Fibroblast of villous mesenchyme (primary cell): ENCODE results near the gene ZNF646. TPM values are rescaled to one million over a fixed set of nuclear protein-coding genes. Genes with fewer than 3 reads are reported as not detected.
A peak's percentile ranks its signal among the peaks of the same experiment; 100 is the strongest.

Experiments used
- DNase-seq: peaks from one replicate; pipeline ENCODE4 v3.0.0-alpha.2; 2010; ENCODE audit warnings: low read depth
- H3K4me3 ChIP-seq: 2 replicates; pipeline ENCODE4 v1.5.1; 2011; ENCODE audit warnings: low read depth, mild to moderate bottlenecking, low read length
- total RNA-seq: library from RNA; depleted of rRNA; stranded (reverse); fragments of >200 nt; gene quantifications from 2 replicates; pipeline ENCODE4 v1.2.3, GENCODE V29; 2012
- TF ChIP-seq, protein P1 (sequence below): IDR thresholded peaks from 2 replicates; pipeline ENCODE4 v1.5.1; 2012; ENCODE audit warnings: low read depth, mild to moderate bottlenecking, low read length; ENCODE audit not compliant: insufficient read depth

Gene ZNF646
- total RNA-seq, 1 donor = 13.4 TPM

GRCh38 chr16:31113121-31114120 is 39.2 kb downstream of the ZNF646 start:
- no peak for DNase-seq
- TF ChIP-seq, protein P1, sequence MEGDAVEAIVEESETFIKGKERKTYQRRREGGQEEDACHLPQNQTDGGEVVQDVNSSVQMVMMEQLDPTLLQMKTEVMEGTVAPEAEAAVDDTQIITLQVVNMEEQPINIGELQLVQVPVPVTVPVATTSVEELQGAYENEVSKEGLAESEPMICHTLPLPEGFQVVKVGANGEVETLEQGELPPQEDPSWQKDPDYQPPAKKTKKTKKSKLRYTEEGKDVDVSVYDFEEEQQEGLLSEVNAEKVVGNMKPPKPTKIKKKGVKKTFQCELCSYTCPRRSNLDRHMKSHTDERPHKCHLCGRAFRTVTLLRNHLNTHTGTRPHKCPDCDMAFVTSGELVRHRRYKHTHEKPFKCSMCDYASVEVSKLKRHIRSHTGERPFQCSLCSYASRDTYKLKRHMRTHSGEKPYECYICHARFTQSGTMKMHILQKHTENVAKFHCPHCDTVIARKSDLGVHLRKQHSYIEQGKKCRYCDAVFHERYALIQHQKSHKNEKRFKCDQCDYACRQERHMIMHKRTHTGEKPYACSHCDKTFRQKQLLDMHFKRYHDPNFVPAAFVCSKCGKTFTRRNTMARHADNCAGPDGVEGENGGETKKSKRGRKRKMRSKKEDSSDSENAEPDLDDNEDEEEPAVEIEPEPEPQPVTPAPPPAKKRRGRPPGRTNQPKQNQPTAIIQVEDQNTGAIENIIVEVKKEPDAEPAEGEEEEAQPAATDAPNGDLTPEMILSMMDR = no peak
- no peak overlapping the region for H3K4me3 ChIP-seq

GRCh38 chr16:31114468-31114867 is 40.2 kb downstream of the ZNF646 start:
- TF ChIP-seq, protein P1 = no peak
- DNase-seq = no peak
- H3K4me3 ChIP-seq = no peak overlapping the region

GRCh38 chr16:31117384-31118222 is 43.4 kb downstream of the ZNF646 start, which contains the start of gene KAT8:
KAT8 (plus strand) TSS chr16:31117664; CDS start chr16:31117682, 18 bp downstream.
- peak within 1 kb of the TSS; percentile 82 for H3K4me3 ChIP-seq
- DNase-seq = peak; percentile 98
- TF ChIP-seq, protein P1 = no peak

DNA sequence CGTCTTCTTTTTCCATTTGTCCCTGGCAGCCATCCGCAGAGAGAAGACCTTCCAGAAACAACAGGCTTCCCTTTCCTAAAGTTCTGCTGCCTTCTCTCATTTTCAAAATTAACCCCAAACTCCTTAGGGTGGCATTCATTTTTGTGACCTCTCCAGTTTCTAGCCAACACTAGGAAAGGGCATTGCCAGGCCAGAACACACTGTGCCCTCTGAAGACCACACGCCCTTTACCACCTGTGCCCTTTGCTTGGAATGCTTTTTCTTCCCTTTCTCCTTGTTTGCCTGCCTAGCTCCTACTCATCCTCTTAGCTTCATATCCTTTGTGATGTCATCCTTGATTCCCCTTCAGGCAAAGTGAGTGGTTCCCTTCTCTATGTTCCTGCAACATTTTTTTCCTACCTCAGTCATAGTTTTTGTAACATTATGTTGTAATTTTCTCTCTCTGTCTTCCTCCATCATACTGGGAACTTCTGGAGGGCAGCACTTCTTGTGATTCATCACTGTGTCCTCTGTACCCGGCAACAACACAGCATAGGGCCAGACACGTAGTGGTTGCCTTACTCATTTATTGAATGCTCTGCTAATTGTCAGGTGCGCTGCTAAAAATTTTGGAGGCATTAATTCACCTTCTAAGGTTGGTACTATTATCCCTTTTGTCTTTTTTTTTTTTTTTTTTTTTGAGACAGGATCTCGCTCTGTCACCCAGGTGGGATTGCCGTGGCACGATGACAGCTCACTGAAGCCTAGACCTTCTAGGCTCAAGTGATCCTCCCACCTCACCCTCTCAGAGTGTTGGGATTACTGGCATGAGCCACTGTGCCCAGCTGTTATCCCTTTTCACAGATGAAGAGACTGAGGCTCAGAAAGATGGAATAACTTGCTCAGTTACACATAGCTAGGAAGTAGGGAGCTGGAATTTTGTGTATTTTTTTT is 44.3 kb downstream of the ZNF646 start:
- peak overlapping the region; percentile 82 for H3K4me3 ChIP-seq
- TF ChIP-seq, protein P1 = no peak
- DNase-seq = peak; percentile 80

GRCh38 chr16:31120129-31120528 is 45.9 kb downstream of the ZNF646 start:
- TF ChIP-seq, protein P1 = no peak
- no peak overlapping the region for H3K4me3 ChIP-seq
- DNase-seq = no peak

DNA sequence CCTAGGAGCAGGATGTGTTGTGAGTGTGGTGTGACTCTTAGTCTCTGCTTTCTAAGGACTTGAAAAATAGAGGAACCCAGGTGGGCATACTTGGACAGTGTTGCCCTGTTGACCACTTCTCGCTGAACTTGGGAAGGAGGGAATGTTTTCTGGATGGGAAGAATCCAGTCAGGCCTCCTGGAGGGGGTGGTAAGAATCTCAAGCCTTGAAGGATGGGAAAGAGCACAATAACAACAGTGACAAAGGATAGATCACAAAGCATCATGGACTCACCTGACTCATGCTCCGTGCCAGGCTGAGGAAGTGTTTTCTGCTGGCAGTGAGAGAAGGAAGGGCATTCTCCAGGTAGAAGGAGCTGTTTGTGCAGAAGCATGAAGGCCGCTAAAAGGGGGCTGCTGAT is 51.6 kb downstream of the ZNF646 start:
- no peak for DNase-seq
- TF ChIP-seq, protein P1 = no peak
- no peak overlapping the region for H3K4me3 ChIP-seq
